Cardiac fibroblast (primary cell): ENCODE measurements around the gene LARGE1.
A peak's percentile ranks its signal among the peaks of the same experiment; 100 is the strongest.

Experiments used
- DNase-seq, 2 donors: peaks; one replicate each; pipeline versions ENCODE4 v3.0.0 to v3.0.0-alpha.2; 2010; ENCODE audit warnings: low read depth in 2 of 2
- H3K4me3 ChIP-seq, 2 donors: replicated peaks in 1 of 2; 1 replicate in 1 of 2; 2 replicates in 1 of 2; pipeline ENCODE4 v1.5.1; 2011; ENCODE audit warnings: low read depth in 2 of 2, low read length in 2 of 2, mild to moderate bottlenecking in 2 of 2, moderate library complexity in 1 of 2
- CTCF ChIP-seq: IDR thresholded peaks from one replicate; pipeline ENCODE4 v1.5.1; 2011; ENCODE audit warnings: low read depth, mild to moderate bottlenecking, low read length, inconsistent platforms

The LARGE1 gene

GRCh38 chr22:33504941-33505625 lies 415.2 kb downstream of the LARGE1 start:
- DNase-seq = no peak
- no peak for TF ChIP-seq CTCF
- no peak overlapping the region for H3K4me3 ChIP-seq

- no peak for DNase-seq
Measured at GRCh38 chr22:33496112-33496511, 424.2 kb downstream of the LARGE1 start.

GRCh38 chr22:33493476-33494205 lies 426.6 kb downstream of the LARGE1 start:
- DNase-seq = no peak
- no peak for TF ChIP-seq CTCF
- H3K4me3 ChIP-seq = no peak overlapping the region

More at GRCh38 chr22:33496112-33496511, 424.2 kb downstream of the LARGE1 start:
- no peak for TF ChIP-seq CTCF
- H3K4me3 ChIP-seq = no peak overlapping the region

GRCh38 chr22:33492210-33492651 lies 428.0 kb downstream of the LARGE1 start:
- no peak overlapping the region for H3K4me3 ChIP-seq
- TF ChIP-seq CTCF = no peak
- DNase-seq = peak in 1 of 2 donors; percentile 2

- no peak overlapping the region for H3K4me3 ChIP-seq
- no peak for DNase-seq
- no peak for TF ChIP-seq CTCF
Measured at GRCh38 chr22:33487041-33487716, 433.1 kb downstream of the LARGE1 start.

- H3K4me3 ChIP-seq = no peak overlapping the region
- no peak for DNase-seq
- no peak for TF ChIP-seq CTCF
Measured at GRCh38 chr22:33481550-33481949, 438.7 kb downstream of the LARGE1 start.
